HCT116 (cell line): ENCODE data around the gene LMNTD2. TPM values are rescaled to one million over a fixed set of nuclear protein-coding genes. Genes with fewer than 3 reads are reported as not detected.
A peak's percentile ranks its signal among the peaks of the same experiment; 100 is the strongest.

Experiments
- ATAC-seq: fragments of 200-7000 bp; cut with Tn5 transposase; 2 replicates; pipeline ENCODE4 v1.9.1; 2020; ENCODE audit warnings: mild to moderate bottlenecking, moderate library complexity
- BruUV-seq: library from RNA; stranded (reverse); fragments of 400-500 nt; replicated peaks from 2 replicates; lab custom pipeline; 2021; lab: Mats Ljungman, UMichigan
- CTCF ChIA-PET: fragments of 300-600 bp; sonication (Branson Sonifier 250); formaldehyde crosslinking; loops from one replicate; lab custom pipeline; 2021; ENCODE audit warnings: antibody characterized with exemption; lab: Charles Lee
- POLR2A ChIA-PET: fragments of 300-600, 350-600 bp; sonication (Branson Sonifier 250); formaldehyde crosslinking; loops from one replicate; lab custom pipeline; 2021; ENCODE audit warnings: antibody characterized with exemption; lab: Charles Lee
- RAD21 ChIA-PET, 2 experiments: fragments of 300-600 bp; sonication (Branson Sonifier 250); formaldehyde crosslinking; loops; one replicate each; lab custom pipeline; 2023; ENCODE audit warnings: low total read pairs in 2 of 2; ENCODE audit not compliant: uncharacterized antibody in 2 of 2, unreplicated experiment in 2 of 2, low non-redundant PET in 1 of 2; lab: Charles Lee
- DNase-seq: peaks from one replicate; pipeline ENCODE4 v3.0.0-alpha.2; 2010; ENCODE audit warnings: low read depth, low spot score
- H2AFZ ChIP-seq: fragments of 200-600 bp; shearing (Covaris generic), sonication (generic); 2 replicates; pipeline ENCODE4 v1.6.1; 2017; ENCODE audit warnings: low read depth, mixed run types, mixed read lengths, antibody characterized with exemption, low read length; ENCODE audit not compliant: poor library complexity, severe bottlenecking
- H3K27ac ChIP-seq: 2 replicates; pipeline ENCODE4 v1.5.1; 2012; ENCODE audit warnings: low read depth, low read length
- H3K27me3 ChIP-seq: fragments of 200-600 bp; sonication (generic); 2 replicates; pipeline ENCODE4 v1.6.1; 2016; ENCODE audit warnings: mixed run types, low read length, mixed read lengths; ENCODE audit not compliant: insufficient read depth
- H3K36me3 ChIP-seq, 2 experiments: fragments of 200-500 bp in 1 of 2; fragments of 200-600 bp in 1 of 2; sonication (Bioruptor generic) in 1 of 2; sonication (generic) in 1 of 2; 2 replicates each; pipeline versions ENCODE4 v1.5.1 to v1.6.1; 2014 to 2016; ENCODE audit warnings: low read length in 2 of 2, inconsistent platforms in 1 of 2, mixed read lengths in 1 of 2, mixed run types in 1 of 2; ENCODE audit not compliant: insufficient read depth in 2 of 2, control insufficient read depth in 1 of 2
- H3K4me1 ChIP-seq, 2 experiments: fragments of 200-600 bp in 1 of 2; sonication (generic) in 1 of 2; 2 replicates each; pipeline versions ENCODE4 v1.5.1 to v1.6.1; 2012 to 2017; ENCODE audit warnings: low read length in 2 of 2, inconsistent platforms in 1 of 2, mild to moderate bottlenecking in 1 of 2, mixed read lengths in 1 of 2, mixed run types in 1 of 2, moderate library complexity in 1 of 2; ENCODE audit not compliant: insufficient read depth in 2 of 2, control insufficient read depth in 1 of 2
- H3K4me2 ChIP-seq: fragments of 200-600 bp; sonication (generic); 2 replicates; pipeline ENCODE4 v1.6.1; 2017; ENCODE audit warnings: mixed run types, low read length, mixed read lengths
- H3K4me3 ChIP-seq, 2 experiments: fragments of 200-600 bp in 1 of 2; sonication (generic) in 1 of 2; replicated peaks in 1 of 2; 2 replicates each; pipeline ENCODE4 v1.5.1; 2011 to 2016; ENCODE audit warnings: low read length in 2 of 2, control low read depth in 1 of 2, low read depth in 1 of 2, mild to moderate bottlenecking in 1 of 2, mixed read lengths in 1 of 2, mixed run types in 1 of 2
- H3K79me2 ChIP-seq: fragments of 200-600 bp; sonication (generic); 2 replicates; pipeline ENCODE4 v1.6.1; 2017; ENCODE audit warnings: mild to moderate bottlenecking, mixed run types, low read length, moderate library complexity, mixed read lengths; ENCODE audit not compliant: insufficient read depth
- H3K9ac ChIP-seq: fragments of 200-600 bp; sonication (generic); 2 replicates; pipeline ENCODE4 v1.6.1; 2016; ENCODE audit warnings: low read length, mixed read lengths
- H3K9me2 ChIP-seq: fragments of 200-600 bp; sonication (generic), shearing (Covaris generic); 2 replicates; pipeline ENCODE4 v1.6.1; 2017; ENCODE audit warnings: mixed run types, mild to moderate bottlenecking, moderate library complexity; ENCODE audit not compliant: insufficient read depth
- H3K9me3 ChIP-seq, 2 experiments: fragments of 200-500 bp in 1 of 2; fragments of 200-600 bp in 1 of 2; sonication (Bioruptor generic) in 1 of 2; sonication (generic) in 1 of 2; 2 replicates each; pipeline ENCODE4 v1.6.1; 2014 to 2017; ENCODE audit warnings: low read length in 2 of 2, mixed read lengths in 2 of 2, inconsistent platforms in 1 of 2, low read depth in 1 of 2, mild to moderate bottlenecking in 1 of 2, mixed run types in 1 of 2, moderate library complexity in 1 of 2; ENCODE audit not compliant: control insufficient read depth in 1 of 2, insufficient read depth in 1 of 2
- H4K20me1 ChIP-seq: fragments of 200-600 bp; sonication (generic), shearing (Covaris generic); 2 replicates; pipeline ENCODE4 v1.6.1; 2017; ENCODE audit warnings: mixed run types, mild to moderate bottlenecking, moderate library complexity; ENCODE audit not compliant: insufficient read depth
- ATF3 ChIP-seq: IDR thresholded peaks from 2 replicates; pipeline ENCODE4 v1.6.1; 2012
- CEBPB ChIP-seq: IDR thresholded peaks from 2 replicates; pipeline ENCODE4 v1.6.1; 2012; ENCODE audit warnings: low read depth
- EGR1 ChIP-seq: IDR thresholded peaks from 2 replicates; pipeline ENCODE4 v1.6.1; 2012; ENCODE audit warnings: low read depth
- ELF1 ChIP-seq: IDR thresholded peaks from 2 replicates; pipeline ENCODE4 v1.6.1; 2012; ENCODE audit warnings: low read depth, borderline replicate concordance
- EZH2 ChIP-seq: fragments of 200-600 bp; sonication (generic); IDR thresholded peaks from 2 replicates; pipeline ENCODE4 v1.6.1; 2017; ENCODE audit warnings: antibody characterized with exemption, mixed run types
- EZH2phosphoT487 ChIP-seq: fragments of 200-600 bp; IDR thresholded peaks from 2 replicates; pipeline ENCODE4 v1.6.1; 2018; ENCODE audit warnings: antibody characterized with exemption, borderline replicate concordance
- JUND ChIP-seq: IDR thresholded peaks from 2 replicates; pipeline ENCODE4 v1.6.1; 2012
- MAX ChIP-seq: IDR thresholded peaks from 2 replicates; pipeline ENCODE4 v1.6.1; 2012
- POLR2A ChIP-seq: IDR thresholded peaks from 2 replicates; pipeline ENCODE4 v1.7.0; 2011; ENCODE audit warnings: borderline replicate concordance; ENCODE audit not compliant: insufficient read depth, insufficient read length; ENCODE audit errors: extremely low read depth
- RAD21 ChIP-seq: IDR thresholded peaks from 2 replicates; pipeline ENCODE4 v1.6.1; 2012; ENCODE audit warnings: low read depth, mild to moderate bottlenecking
- SIN3A ChIP-seq: IDR thresholded peaks from 2 replicates; pipeline ENCODE4 v1.6.1; 2012; ENCODE audit warnings: low read depth
- SRF ChIP-seq: IDR thresholded peaks from 2 replicates; pipeline ENCODE4 v1.6.1; 2012; ENCODE audit warnings: low read depth
- TCF7L2 ChIP-seq: IDR thresholded peaks from 2 replicates; pipeline ENCODE4 v1.7.0; 2011; ENCODE audit warnings: borderline replicate concordance, inconsistent platforms; ENCODE audit not compliant: insufficient read depth, insufficient read length; ENCODE audit errors: extremely low read depth
- ZBTB33 ChIP-seq: IDR thresholded peaks from 2 replicates; pipeline ENCODE4 v1.6.1; 2011; ENCODE audit warnings: mild to moderate bottlenecking, low read length, moderate library complexity; ENCODE audit not compliant: insufficient replicate concordance; ENCODE audit errors: extremely low read depth
- intact Hi-C: fragments of 100-400 bp; cut with micrococcal nuclease; formaldehyde crosslinking; loops from 2 replicates; pipeline ENCODE4 v1.10.0; 2022
- total RNA-seq: library from RNA; stranded (reverse); gene quantifications from one replicate; pipeline ENCODE4 v1.2.1, GENCODE V29; 2021; ENCODE audit not compliant: unreplicated experiment

The LMNTD2 gene
- total RNA-seq, 1 experiment from 2014 or later, result 9.5 TPM

GRCh38 chr11:506995-507726, 53.4 kb downstream of the LMNTD2 start, which contains the start of gene RNH1 (continued):
- no peak for TF ChIP-seq EZH2
- TF ChIP-seq MAX, result no peak; the same call in 1 of the 2 replicates
- no peak for TF ChIP-seq TCF7L2
- no peak for TF ChIP-seq JUND
- TF ChIP-seq, all 23 proteins: peak for 6

- no peaks in the 10 kb centered on the region; a peak in 1 of 4 replicates for H3K9me3 ChIP-seq
- H4K20me1 ChIP-seq, result no peaks in the 10 kb centered on the region
- intact Hi-C loops, result loop anchor here (2.0 to 5.0 kb wide), 3 partner anchors 30 to 112 kb away; partner anchors contain the start of genes LRRC56 and PKP3
- H3K9me2 ChIP-seq, result no peaks in the 10 kb centered on the region
- H3K4me1 ChIP-seq, result peaks cover 6 to 22% of the 10 kb centered on the region in 2 experiments; a peak in 3 of 4 replicates
- H3K4me2 ChIP-seq, result peak overlapping the region; percentile 95
- H3K9ac ChIP-seq, result peak overlapping the region; percentile 99
- ChIA-PET POLR2A (interaction anchor here (1.0 to 1.3 kb wide), 3 partner anchors 14 to 100 kb away, joined by 4 to 8 read pairs (median 5); partner anchors contain the start of gene LRRC56), CTCF (no interaction called here), RAD21 (no interaction called here)
- H3K4me3 ChIP-seq, result peak overlapping the region; percentile 96 to 98
- ATAC-seq, result peak; percentile 85
- H3K79me2 ChIP-seq, result peaks cover 43% of the 10 kb centered on the region
- no peak overlapping the region for H2AFZ ChIP-seq
- DNase-seq, result peak; percentile 91
- TF ChIP-seq POLR2A, result peak; percentile 64
- peak; percentile 97 for TF ChIP-seq SRF
- TF ChIP-seq ZBTB33, result no peak
- peak; percentile 71 for TF ChIP-seq EGR1
- peak; percentile 91 for TF ChIP-seq MAX
- TF ChIP-seq RAD21, result no peak
- peak; percentile 77; the same call in 1 of the 2 replicates for TF ChIP-seq SIN3A
- TF ChIP-seq ATF3, result no peak
- no peak for TF ChIP-seq EZH2phosphoT487
- TF ChIP-seq CEBPB, result no peak
- no peak for TF ChIP-seq JUND
- no peak; the same call in 1 of the 2 replicates for TF ChIP-seq ELF1
- no peaks in the 10 kb centered on the region for H3K27me3 ChIP-seq
- H3K27ac ChIP-seq, result peak overlapping the region; percentile 95
- H3K36me3 ChIP-seq, result peaks cover 0 to 19% of the 10 kb centered on the region in 2 experiments; a peak in 3 of 4 replicates
- TSS peak; percentile 71 for BruUV-seq
Observed at GRCh38 chr11:506238-506994, 54.1 kb downstream of the LMNTD2 start.
